ENCODE results near the gene HS6ST3. TPM values are rescaled to one million over a fixed set of nuclear protein-coding genes. Genes with fewer than 3 reads are reported as not detected.

Gene HS6ST3
- total RNA-seq, 4 donors from 2014 or later, result 0.08 to 0.47 (median 0.41) TPM

DNA sequence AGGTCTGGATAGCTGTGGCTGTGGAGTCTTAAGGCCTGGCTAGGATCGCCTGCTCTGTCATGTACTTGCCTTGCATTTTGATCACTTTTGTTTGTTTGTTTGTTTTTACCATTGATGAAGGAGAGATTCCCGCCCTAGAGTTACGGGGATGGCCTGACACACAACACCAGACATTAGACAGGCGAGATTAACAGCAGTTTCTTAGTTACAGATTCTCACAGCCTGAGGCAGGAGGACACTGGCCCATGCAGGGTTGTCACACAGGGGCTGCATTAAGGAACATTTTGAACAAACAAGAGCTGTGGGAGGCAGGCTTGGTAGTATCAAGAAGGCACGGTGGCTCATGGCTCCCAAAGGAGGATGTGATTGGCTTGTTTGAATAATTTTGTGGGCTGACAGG, 291.8 kb downstream of the HS6ST3 start:
- no peak overlapping the region for H3K4me3 ChIP-seq
- H3K4me1 ChIP-seq, result no peaks in the 10 kb centered on the region
- no peaks in the 10 kb centered on the region for H3K27me3 ChIP-seq
- no peak for DNase-seq (ENCODE audit: low spot score in 2 of 2)
- 72% methylated on average over 5 of the region's 5 CpGs for WGBS
- no peaks in the 10 kb centered on the region for H3K9me3 ChIP-seq
- TF ChIP-seq, protein P1, sequence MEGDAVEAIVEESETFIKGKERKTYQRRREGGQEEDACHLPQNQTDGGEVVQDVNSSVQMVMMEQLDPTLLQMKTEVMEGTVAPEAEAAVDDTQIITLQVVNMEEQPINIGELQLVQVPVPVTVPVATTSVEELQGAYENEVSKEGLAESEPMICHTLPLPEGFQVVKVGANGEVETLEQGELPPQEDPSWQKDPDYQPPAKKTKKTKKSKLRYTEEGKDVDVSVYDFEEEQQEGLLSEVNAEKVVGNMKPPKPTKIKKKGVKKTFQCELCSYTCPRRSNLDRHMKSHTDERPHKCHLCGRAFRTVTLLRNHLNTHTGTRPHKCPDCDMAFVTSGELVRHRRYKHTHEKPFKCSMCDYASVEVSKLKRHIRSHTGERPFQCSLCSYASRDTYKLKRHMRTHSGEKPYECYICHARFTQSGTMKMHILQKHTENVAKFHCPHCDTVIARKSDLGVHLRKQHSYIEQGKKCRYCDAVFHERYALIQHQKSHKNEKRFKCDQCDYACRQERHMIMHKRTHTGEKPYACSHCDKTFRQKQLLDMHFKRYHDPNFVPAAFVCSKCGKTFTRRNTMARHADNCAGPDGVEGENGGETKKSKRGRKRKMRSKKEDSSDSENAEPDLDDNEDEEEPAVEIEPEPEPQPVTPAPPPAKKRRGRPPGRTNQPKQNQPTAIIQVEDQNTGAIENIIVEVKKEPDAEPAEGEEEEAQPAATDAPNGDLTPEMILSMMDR (IDR thresholded peaks at IDR 0.05), result no peak
- no peak for TF ChIP-seq POLR2AphosphoS5 (IDR thresholded peaks at IDR 0.05)
- TF ChIP-seq EP300 (IDR thresholded peaks at IDR 0.05), result no peak
- no peak for TF ChIP-seq POLR2A (IDR thresholded peaks at IDR 0.05)
- no peak overlapping the region for H3K27ac ChIP-seq
- no peaks in the 10 kb centered on the region for H3K36me3 ChIP-seq

DNA sequence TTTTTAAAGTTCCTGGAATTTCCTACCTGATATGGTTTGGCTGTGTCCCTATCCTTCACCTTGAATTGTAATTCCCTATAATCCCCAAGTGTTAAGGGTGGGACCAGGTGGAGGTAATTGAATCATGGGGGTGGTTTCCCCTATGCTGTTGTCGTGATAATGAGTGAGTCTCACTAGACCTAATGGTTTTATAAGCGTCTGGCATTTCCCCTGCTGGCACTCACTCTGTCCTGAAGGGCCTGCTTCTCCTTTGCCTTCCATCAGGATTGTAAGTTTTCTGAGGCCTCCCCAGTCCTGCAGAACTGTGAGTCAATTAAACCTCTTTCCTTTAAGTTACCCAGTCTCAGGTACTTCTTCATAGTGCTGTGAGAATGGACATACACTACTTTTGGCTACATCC, 298.7 kb downstream of the HS6ST3 start:
- H3K36me3 ChIP-seq, result no peaks in the 10 kb centered on the region
- no peak overlapping the region for H3K4me3 ChIP-seq
- TF ChIP-seq POLR2A (IDR thresholded peaks at IDR 0.05) (no peak), POLR2AphosphoS5 (IDR thresholded peaks at IDR 0.05) (no peak), EP300 (IDR thresholded peaks at IDR 0.05) (no peak)
- TF ChIP-seq, protein P1 (IDR thresholded peaks at IDR 0.05), result no peak
- H3K9me3 ChIP-seq, result no peaks in the 10 kb centered on the region
- H3K27ac ChIP-seq, result no peak overlapping the region
- no peaks in the 10 kb centered on the region for H3K4me1 ChIP-seq
- no peaks in the 10 kb centered on the region for H3K27me3 ChIP-seq
- no peak for DNase-seq (ENCODE audit: low spot score in 2 of 2)
- 38% methylated on average over 2 of the region's 2 CpGs for WGBS

DNA sequence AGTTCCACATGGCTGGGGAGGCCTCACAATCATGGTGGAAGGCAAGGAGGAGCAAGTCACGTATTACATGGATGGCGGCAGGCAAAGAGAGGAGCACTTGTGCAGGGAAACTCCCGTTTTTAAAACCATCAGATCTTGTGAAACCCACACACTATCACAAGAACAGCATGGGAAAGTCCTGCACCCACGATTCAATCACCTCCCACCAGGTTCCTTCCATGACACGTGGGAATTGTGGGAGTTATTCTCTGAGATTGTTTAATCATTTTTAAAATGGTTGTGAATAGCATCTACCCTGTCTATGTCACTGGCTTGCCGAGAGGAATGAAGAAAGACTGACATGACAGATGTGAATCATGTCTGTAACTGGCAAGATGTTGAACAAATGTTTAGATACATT, 301.7 kb downstream of the HS6ST3 start:
- Histone ChIP-seq H3K27me3 (no peaks in the 10 kb centered on the region), H3K4me1 (no peaks in the 10 kb centered on the region), H3K27ac (no peak overlapping the region), H3K36me3 (no peaks in the 10 kb centered on the region), H3K4me3 (no peak overlapping the region), H3K9me3 (no peaks in the 10 kb centered on the region)
- no peak for DNase-seq (ENCODE audit: low spot score in 2 of 2)
- TF ChIP-seq, protein P1 (IDR thresholded peaks at IDR 0.05), result no peak
- TF ChIP-seq POLR2AphosphoS5 (IDR thresholded peaks at IDR 0.05) (no peak), EP300 (IDR thresholded peaks at IDR 0.05) (no peak), POLR2A (IDR thresholded peaks at IDR 0.05) (no peak)
- whole genome bisulfite sequencing, result 86% methylated on average over 6 of the region's 6 CpGs

DNA sequence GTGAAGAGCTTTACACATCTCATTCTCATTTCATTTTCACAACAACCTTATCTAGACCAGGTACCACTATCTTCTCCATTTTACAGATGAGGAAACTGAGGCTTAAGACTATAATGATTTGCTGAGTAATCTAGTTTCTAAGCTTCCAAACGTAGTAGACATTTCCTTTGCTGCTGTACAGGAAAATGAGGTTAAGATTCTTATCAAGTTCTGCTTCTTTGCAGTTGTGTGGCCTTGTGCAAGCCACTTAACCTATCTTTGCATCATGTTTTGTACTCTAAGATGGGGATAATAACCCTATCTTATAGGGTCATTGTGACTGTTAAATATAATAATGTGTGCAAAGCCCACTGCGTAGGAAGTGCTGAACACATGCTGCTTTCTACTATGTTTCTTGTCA, 307.9 kb downstream of the HS6ST3 start:
- 70% methylated on average over 2 of the region's 2 CpGs for WGBS
- Histone ChIP-seq H3K4me3 (no peak overlapping the region), H3K27ac (no peak overlapping the region), H3K27me3 (no peaks in the 10 kb centered on the region), H3K36me3 (no peaks in the 10 kb centered on the region), H3K4me1 (no peaks in the 10 kb centered on the region), H3K9me3 (no peaks in the 10 kb centered on the region)
- DNase-seq (ENCODE audit: low spot score in 2 of 2), result no peak
- TF ChIP-seq EP300 (IDR thresholded peaks at IDR 0.05) (no peak), POLR2A (IDR thresholded peaks at IDR 0.05) (no peak)

DNA sequence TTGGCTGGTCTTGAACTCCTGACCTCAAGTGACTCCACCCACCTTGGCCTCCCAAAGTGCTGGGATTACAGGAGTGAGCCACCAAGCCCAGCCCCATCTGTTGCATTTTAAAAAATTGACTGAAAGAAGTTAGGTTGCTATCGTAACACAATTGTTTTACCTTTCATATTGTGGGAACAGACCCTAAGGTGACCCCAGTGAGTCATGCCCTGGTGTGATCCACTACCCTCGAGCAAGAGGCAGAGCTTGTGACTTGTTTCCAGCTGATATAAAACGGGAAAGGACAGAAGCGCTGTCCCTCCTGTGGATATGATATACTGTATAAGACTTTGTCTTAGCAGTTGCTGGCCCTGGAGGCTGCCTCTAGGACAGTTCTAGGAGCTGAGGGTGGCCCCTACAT, 308.6 kb downstream of the HS6ST3 start:
- H3K4me1 ChIP-seq, result no peaks in the 10 kb centered on the region
- no peak overlapping the region for H3K27ac ChIP-seq
- H3K4me3 ChIP-seq, result no peak overlapping the region
- H3K36me3 ChIP-seq, result no peaks in the 10 kb centered on the region
- no peaks in the 10 kb centered on the region for H3K27me3 ChIP-seq
- TF ChIP-seq EP300 (IDR thresholded peaks at IDR 0.05), result no peak
- TF ChIP-seq, protein P1 (IDR thresholded peaks at IDR 0.05), result no peak
- no peak for TF ChIP-seq POLR2A (IDR thresholded peaks at IDR 0.05)
- no peak for TF ChIP-seq POLR2AphosphoS5 (IDR thresholded peaks at IDR 0.05)
- whole genome bisulfite sequencing, result 68% methylated on average over 4 of the region's 4 CpGs
- no peak for DNase-seq (ENCODE audit: low spot score in 2 of 2)
- no peaks in the 10 kb centered on the region for H3K9me3 ChIP-seq

DNA sequence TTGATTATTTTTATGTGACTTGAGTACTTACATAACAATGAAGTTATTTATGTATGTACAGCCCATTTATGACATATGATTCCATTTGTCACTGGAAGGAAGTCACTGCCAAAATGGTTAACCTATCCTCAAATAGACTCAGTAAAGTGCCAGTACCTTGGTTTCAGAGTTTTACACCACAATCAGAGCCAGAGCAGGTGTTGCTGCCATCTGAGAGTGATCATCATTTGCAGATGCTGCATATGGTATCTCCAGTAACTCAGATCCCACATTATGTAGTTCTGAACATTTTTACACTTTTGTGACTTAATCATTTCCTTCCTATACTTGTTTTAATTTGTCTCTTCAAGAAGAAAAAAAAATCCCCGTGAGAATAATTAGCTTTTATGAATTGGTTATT, 313.3 kb downstream of the HS6ST3 start:
- Histone ChIP-seq H3K36me3 (no peaks in the 10 kb centered on the region), H3K27me3 (no peaks in the 10 kb centered on the region), H3K4me1 (no peaks in the 10 kb centered on the region), H3K27ac (no peak overlapping the region), H3K4me3 (no peak overlapping the region), H3K9me3 (no peaks in the 10 kb centered on the region)
- WGBS, result 62% methylated on average over 1 of the region's 1 CpG
- DNase-seq (ENCODE audit: low spot score in 2 of 2), result no peak
- TF ChIP-seq, protein P1 (IDR thresholded peaks at IDR 0.05), result no peak
- TF ChIP-seq EP300 (IDR thresholded peaks at IDR 0.05) (no peak), POLR2AphosphoS5 (IDR thresholded peaks at IDR 0.05) (no peak), POLR2A (IDR thresholded peaks at IDR 0.05) (no peak)
